Measurements from ENCODE around the gene CENPE. TPM values are rescaled to one million over a fixed set of nuclear protein-coding genes. Genes with fewer than 3 reads are reported as not detected.

The CENPE gene
- total RNA-seq, 1 donor from 2014 or later = 8.5 TPM

- H3K9me3 Mint-ChIP-seq (ENCODE audit: unreplicated experiment) = peaks cover 4% of the 10 kb centered on the region
- TF ChIP-seq CTCF (IDR thresholded peaks at IDR 0.05; ENCODE audit: partially characterized antibody, unreplicated experiment) = no peak
- no peak for DNase-seq
- no peak overlapping the region for H3K4me3 Mint-ChIP-seq (ENCODE audit: unreplicated experiment)
- H3K27me3 Mint-ChIP-seq (ENCODE audit: unreplicated experiment) = no peaks in the 10 kb centered on the region
- peaks cover 4% of the 10 kb centered on the region for H3K4me1 Mint-ChIP-seq (ENCODE audit: low read depth, unreplicated experiment)
- H3K36me3 Mint-ChIP-seq (ENCODE audit: unreplicated experiment) = no peaks in the 10 kb centered on the region
- no peak overlapping the region for H3K27ac Mint-ChIP-seq (ENCODE audit: unreplicated experiment)
Observed at GRCh38 chr4:103201724-103202123, 3.6 kb upstream of the CENPE start.

DNA sequence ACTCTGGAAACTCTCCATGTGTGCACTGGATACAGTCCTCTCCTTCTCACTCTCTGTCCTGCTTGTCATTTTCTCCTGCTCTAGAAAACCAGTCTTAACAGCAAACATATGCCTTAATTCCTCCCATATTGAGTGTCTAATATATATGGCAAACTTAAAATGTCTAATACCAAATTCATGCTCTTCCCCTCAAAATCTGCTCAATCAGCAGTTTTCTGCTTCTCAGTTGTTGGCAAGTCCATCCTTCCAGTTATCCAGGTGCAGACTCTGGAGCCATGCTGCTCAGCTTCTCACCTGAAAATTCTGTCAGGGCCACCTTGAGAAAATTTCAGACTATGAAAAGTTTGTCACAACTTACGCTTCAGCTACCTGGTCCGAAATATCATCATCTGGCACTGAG, 3.1 kb upstream of the CENPE start:
- no peaks in the 10 kb centered on the region for H3K27me3 Mint-ChIP-seq (ENCODE audit: unreplicated experiment)
- H3K4me1 Mint-ChIP-seq (ENCODE audit: low read depth, unreplicated experiment) = peaks cover 4% of the 10 kb centered on the region

DNA sequence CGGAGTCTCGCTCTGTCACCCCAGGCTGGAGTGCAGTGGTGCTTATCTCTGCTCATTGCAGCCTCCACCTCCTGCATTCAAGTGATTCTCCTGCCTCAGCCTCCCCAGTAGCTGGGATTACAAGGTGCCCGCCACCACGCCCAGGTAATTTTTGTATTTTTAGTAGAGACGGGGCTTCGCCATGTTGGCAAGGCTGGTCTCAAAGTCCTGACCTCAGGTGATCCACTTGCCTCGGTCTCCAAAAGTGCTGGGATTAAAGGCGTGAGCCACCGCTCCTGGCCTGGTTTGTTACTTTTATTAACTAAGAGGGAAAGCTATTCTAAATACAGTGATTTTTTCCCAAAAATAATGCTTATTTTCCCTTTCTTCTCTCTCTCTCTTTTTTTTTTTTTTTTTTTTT, 866 bp upstream of the CENPE start:
- peaks cover 4% of the 10 kb centered on the region for H3K4me1 Mint-ChIP-seq (ENCODE audit: low read depth, unreplicated experiment)
- TF ChIP-seq CTCF (IDR thresholded peaks at IDR 0.05; ENCODE audit: partially characterized antibody, unreplicated experiment) = no peak
- DNase-seq = no peak
- H3K9me3 Mint-ChIP-seq (ENCODE audit: unreplicated experiment) = peaks cover 4% of the 10 kb centered on the region
- no peak overlapping the region for H3K27ac Mint-ChIP-seq (ENCODE audit: unreplicated experiment)
- H3K27me3 Mint-ChIP-seq (ENCODE audit: unreplicated experiment) = no peaks in the 10 kb centered on the region
- H3K4me3 Mint-ChIP-seq (ENCODE audit: unreplicated experiment) = no peak overlapping the region
- H3K36me3 Mint-ChIP-seq (ENCODE audit: unreplicated experiment) = no peaks in the 10 kb centered on the region

More for the DNA sequence above, 3.1 kb upstream of the CENPE start:
- no peak for TF ChIP-seq CTCF (IDR thresholded peaks at IDR 0.05; ENCODE audit: partially characterized antibody, unreplicated experiment)
- H3K9me3 Mint-ChIP-seq (ENCODE audit: unreplicated experiment) = peaks cover 4% of the 10 kb centered on the region
- no peak for DNase-seq
- no peaks in the 10 kb centered on the region for H3K36me3 Mint-ChIP-seq (ENCODE audit: unreplicated experiment)
- H3K27ac Mint-ChIP-seq (ENCODE audit: unreplicated experiment) = no peak overlapping the region
- no peak overlapping the region for H3K4me3 Mint-ChIP-seq (ENCODE audit: unreplicated experiment)

GRCh38 chr4:103197765-103198110, 405 bp downstream of the CENPE start:
- H3K4me1 Mint-ChIP-seq (ENCODE audit: low read depth, unreplicated experiment) = peaks cover 4% of the 10 kb centered on the region
- peak overlapping the region; percentile 83 for H3K27ac Mint-ChIP-seq (ENCODE audit: unreplicated experiment)
- H3K27me3 Mint-ChIP-seq (ENCODE audit: unreplicated experiment) = no peaks in the 10 kb centered on the region
- peaks cover 4% of the 10 kb centered on the region for H3K9me3 Mint-ChIP-seq (ENCODE audit: unreplicated experiment)
- H3K4me3 Mint-ChIP-seq (ENCODE audit: unreplicated experiment) = peak overlapping the region; percentile 95
- H3K36me3 Mint-ChIP-seq (ENCODE audit: unreplicated experiment) = no peaks in the 10 kb centered on the region
- TF ChIP-seq CTCF (IDR thresholded peaks at IDR 0.05; ENCODE audit: partially characterized antibody, unreplicated experiment) = no peak
- no peak for DNase-seq

GRCh38 chr4:103193457-103193856, 4.7 kb downstream of the CENPE start:
- Mint-ChIP-seq H3K4me3 (ENCODE audit: unreplicated experiment) (no peak overlapping the region), H3K27me3 (ENCODE audit: unreplicated experiment) (no peaks in the 10 kb centered on the region), H3K9me3 (ENCODE audit: unreplicated experiment) (no peaks in the 10 kb centered on the region), H3K36me3 (ENCODE audit: unreplicated experiment) (no peaks in the 10 kb centered on the region), H3K27ac (ENCODE audit: unreplicated experiment) (no peak overlapping the region), H3K4me1 (ENCODE audit: low read depth, unreplicated experiment) (peaks cover 4% of the 10 kb centered on the region)
- DNase-seq = no peak
- no peak for TF ChIP-seq CTCF (IDR thresholded peaks at IDR 0.05; ENCODE audit: partially characterized antibody, unreplicated experiment)
